KMS-11 (cell line): Measurements from ENCODE around the gene AMH.
"Not testable (repeated sequence)": the region's sequence is repeated elsewhere in the genome, so short reads cannot be mapped to it uniquely, and the experiment has no call there.

Experiments
- H2AFZ ChIP-seq: fragments of 200-600 bp; sonication (generic); 2 replicates; pipeline ENCODE4 v1.6.1; 2016; ENCODE audit warnings: antibody characterized with exemption, mixed run types, low read depth
- H3K27ac ChIP-seq: fragments of 200-600 bp; sonication (generic); 2 replicates; pipeline ENCODE4 v1.6.1; 2016; ENCODE audit warnings: mild to moderate bottlenecking, mixed run types
- H3K27me3 ChIP-seq: fragments of 200-600 bp; sonication (generic); 2 replicates; pipeline ENCODE4 v1.6.1; 2017; ENCODE audit warnings: mild to moderate bottlenecking, low read depth, mixed run types, moderate library complexity; ENCODE audit not compliant: insufficient read depth
- H3K36me3 ChIP-seq: fragments of 200-600 bp; sonication (generic); 2 replicates; pipeline ENCODE4 v1.6.1; 2017; ENCODE audit warnings: mild to moderate bottlenecking, mixed run types; ENCODE audit not compliant: insufficient read depth
- H3K4me1 ChIP-seq: fragments of 200-600 bp; sonication (generic); 2 replicates; pipeline ENCODE4 v1.6.1; 2016; ENCODE audit warnings: mild to moderate bottlenecking, low read depth, mixed run types; ENCODE audit not compliant: poor library complexity, severe bottlenecking
- H3K4me2 ChIP-seq: fragments of 200-600 bp; sonication (generic); 2 replicates; pipeline ENCODE4 v1.7.0; 2016; ENCODE audit warnings: mild to moderate bottlenecking, mixed run types
- H3K4me3 ChIP-seq: fragments of 200-600 bp; sonication (generic); IDR thresholded peaks from 2 replicates; pipeline ENCODE4 v1.6.1; 2017; ENCODE audit warnings: low read depth, low read length, mixed read lengths; ENCODE audit not compliant: insufficient read depth
- H3K79me2 ChIP-seq: fragments of 200-600 bp; sonication (generic); 2 replicates; pipeline ENCODE4 v1.6.1; 2016; ENCODE audit warnings: low read depth, mixed run types; ENCODE audit not compliant: insufficient read depth
- H3K9ac ChIP-seq: fragments of 200-600 bp; sonication (generic); 2 replicates; pipeline ENCODE4 v1.6.1; 2016; ENCODE audit warnings: mild to moderate bottlenecking, mixed run types
- H4K20me1 ChIP-seq: fragments of 200-600 bp; sonication (generic); 2 replicates; pipeline ENCODE4 v1.6.1; 2016; ENCODE audit warnings: mild to moderate bottlenecking, mixed run types; ENCODE audit not compliant: insufficient read depth
- CTCF ChIP-seq: fragments of 200-600 bp; sonication (generic); conservative IDR thresholded peaks from 2 replicates; pipeline ENCODE4 v1.6.1; 2017; ENCODE audit warnings: low read depth, mild to moderate bottlenecking, antibody characterized with exemption, low read length, moderate library complexity, mixed read lengths

The AMH gene

GRCh38 chr19:2249010-2249866 is at the start of gene AMH:
Gene AMH, plus strand, starts transcription at chr19:2249323. Its CDS starts 10 bp downstream, at chr19:2249333.
- no peak within 1 kb of the TSS for H3K4me2 ChIP-seq
- H2AFZ ChIP-seq = no peak within 1 kb of the TSS
- H3K9ac ChIP-seq = no peak within 1 kb of the TSS
- H3K4me1 ChIP-seq = peaks cover 1% of the 10 kb centered on the region
- no peaks in the 10 kb centered on the region; the same call in 1 of the 2 replicates for H3K36me3 ChIP-seq
- H3K27me3 ChIP-seq = no peaks in the 10 kb centered on the region
- no peak for TF ChIP-seq CTCF
- H3K79me2 ChIP-seq = 0 out of 2 replicates have a peak, but pooled peaks cover 3% of the 10 kb centered on the region
- H3K27ac ChIP-seq = no peak within 1 kb of the TSS
- H3K4me3 ChIP-seq = no peak within 1 kb of the TSS
- no peaks in the 10 kb centered on the region for H4K20me1 ChIP-seq

- Histone ChIP-seq H3K79me2 (no peaks in the 10 kb centered on the region), H3K4me2 (no peak overlapping the region), H2AFZ (no peak overlapping the region), H4K20me1 (no peaks in the 10 kb centered on the region), H3K36me3 (no peaks in the 10 kb centered on the region), H3K4me3 (no peak overlapping the region), H3K9ac (no peak overlapping the region), H3K4me1 (no peaks in the 10 kb centered on the region), H3K27me3 (no peaks in the 10 kb centered on the region), H3K27ac (no peak overlapping the region)
- no peak for TF ChIP-seq CTCF
These were observed 49.1 kb upstream of the AMH start for GRCh38 chr19:2199861-2200623.

GRCh38 chr19:2200624-2201294 is 48.4 kb upstream of the AMH start:
- not testable (repeated sequence) for H3K4me2 ChIP-seq, H3K4me3 ChIP-seq, H3K79me2 ChIP-seq, H4K20me1 ChIP-seq, H3K4me1 ChIP-seq, H3K36me3 ChIP-seq, H2AFZ ChIP-seq, H3K9ac ChIP-seq, H3K27me3 ChIP-seq, H3K27ac ChIP-seq

GRCh38 chr19:2201473-2202148 is 47.5 kb upstream of the AMH start:
- Histone ChIP-seq H3K9ac (no peak overlapping the region), H4K20me1 (no peaks in the 10 kb centered on the region)

More at GRCh38 chr19:2201473-2202148, 47.5 kb upstream of the AMH start:
- Histone ChIP-seq H2AFZ (no peak overlapping the region), H3K27ac (no peak overlapping the region), H3K4me1 (no peaks in the 10 kb centered on the region), H3K4me3 (no peak overlapping the region), H3K27me3 (no peaks in the 10 kb centered on the region), H3K4me2 (no peak overlapping the region), H3K79me2 (no peaks in the 10 kb centered on the region; the same call in 1 of the 2 replicates), H3K36me3 (no peaks in the 10 kb centered on the region)
- no peak for TF ChIP-seq CTCF
